COLO668 (cell line): ENCODE data around the gene OTUB1.
"Not testable (repeated sequence)": the region's sequence is repeated elsewhere in the genome, so short reads cannot be mapped to it uniquely, and the experiment has no call there.

ENCODE experiments used
- DNase-seq: peaks from one replicate; lab custom pipeline; 2025; ENCODE audit not compliant: unreplicated experiment; lab: John Stamatoyannopoulos, UW

OTUB1 gene

DNA sequence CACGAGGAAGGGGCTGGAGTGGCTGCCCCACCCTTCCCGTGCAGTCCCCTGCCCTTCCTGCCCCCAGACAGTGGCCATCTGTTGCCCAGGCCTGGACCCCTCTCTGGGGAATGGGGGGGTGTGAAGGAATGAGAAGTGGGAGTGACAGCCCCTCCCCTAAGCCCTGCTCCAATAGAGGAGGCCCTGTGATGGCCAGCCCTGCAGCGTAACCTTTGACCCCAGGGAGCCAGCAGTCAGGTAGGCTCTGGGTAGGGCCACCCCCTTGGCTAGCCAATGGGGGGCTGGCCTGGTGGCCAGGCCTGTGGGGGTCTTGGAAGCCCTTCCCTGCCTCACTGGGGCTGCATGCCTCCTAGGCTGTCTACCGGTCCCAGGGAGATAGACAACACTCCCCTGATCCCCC is 56.1 kb downstream of the OTUB1 start:
- DNase-seq = no peak

DNA sequence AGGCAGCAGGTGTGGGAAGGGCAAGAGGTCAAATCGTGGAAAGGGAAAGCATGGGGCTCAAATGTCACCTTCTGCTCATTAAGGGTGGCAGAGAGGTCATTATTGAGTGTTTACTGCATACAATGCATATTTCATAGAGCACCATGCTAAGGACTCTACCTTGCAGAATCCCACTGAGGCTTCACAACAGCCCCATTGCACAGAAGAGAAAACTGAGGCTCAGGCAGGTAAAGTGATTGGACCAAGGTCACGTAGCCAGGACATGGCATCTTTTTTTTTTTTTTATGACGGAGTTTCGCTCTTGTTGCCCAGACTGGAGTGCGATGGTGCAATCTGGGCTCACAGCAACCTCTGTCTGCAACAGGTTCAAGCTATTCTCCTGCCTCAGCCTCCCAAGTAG is 57.3 kb downstream of the OTUB1 start:
- no peak for DNase-seq

DNA sequence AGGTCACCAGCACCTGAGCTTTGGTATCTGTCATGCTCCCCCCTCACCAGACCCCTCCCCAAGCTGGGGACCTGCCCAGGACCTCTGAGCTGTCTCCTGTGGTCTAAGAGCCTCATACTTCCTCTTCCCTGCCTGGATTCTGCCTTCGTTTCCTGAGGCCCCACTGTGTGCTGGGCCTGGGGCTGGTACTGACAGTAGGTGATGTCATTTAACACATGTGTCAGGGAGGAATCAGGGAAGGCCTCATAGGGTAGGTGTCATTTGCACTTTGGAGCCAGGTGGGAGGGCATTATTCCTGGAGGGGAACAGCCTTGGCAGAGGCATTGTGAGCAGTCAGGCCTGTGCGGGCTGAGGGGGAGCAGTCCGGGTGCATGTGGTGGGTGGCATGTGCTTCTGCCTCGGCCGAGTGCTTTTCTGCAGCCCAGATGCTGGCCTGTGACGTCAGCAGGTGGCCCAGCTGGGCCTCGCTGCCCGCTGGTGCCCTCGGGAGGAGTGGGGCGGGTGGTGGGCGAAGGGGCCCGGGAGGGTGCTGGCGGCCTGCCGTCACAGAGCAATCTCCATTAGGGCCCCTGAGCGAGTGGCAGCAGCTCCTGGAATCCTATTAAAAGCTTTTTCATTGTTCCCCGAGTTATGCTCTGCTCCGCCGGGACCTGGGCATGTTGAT is 58.6 kb downstream of the OTUB1 start:
- DNase-seq = peak; percentile 60

GRCh38 chr11:64045700-64046099 is 59.5 kb downstream of the OTUB1 start:
- no peak for DNase-seq

DNA sequence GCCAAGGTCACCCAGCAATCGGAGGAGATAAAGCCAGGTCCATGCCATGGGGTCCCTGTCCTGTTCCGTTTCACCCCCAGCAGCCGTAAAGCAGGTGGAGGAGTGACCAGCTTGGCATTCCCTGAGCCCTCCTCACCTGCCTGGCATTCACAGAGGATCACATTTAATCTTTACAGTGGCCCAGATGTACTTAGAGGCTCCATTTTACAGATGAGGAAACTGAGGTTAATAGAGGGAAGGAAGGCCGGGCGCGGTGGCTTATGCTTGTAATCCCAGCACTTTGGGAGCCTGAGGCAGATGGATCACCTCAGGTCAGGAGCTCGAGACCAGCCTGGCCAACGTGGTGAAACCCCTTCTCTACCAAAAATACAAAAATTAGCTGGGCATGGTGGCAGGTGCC is 61.1 kb downstream of the OTUB1 start:
- DNase-seq = not testable (repeated sequence)
